GM12873 (cell line): ENCODE data around the gene POTEH.
"Not testable (repeated sequence)": the region's sequence is repeated elsewhere in the genome, so short reads cannot be mapped to it uniquely, and the experiment has no call there.

Experiments
- CTCF ChIP-seq: IDR thresholded peaks from 2 replicates; pipeline ENCODE4 v1.5.1; 2012; ENCODE audit warnings: low read depth, mild to moderate bottlenecking, moderate library complexity, low read length, control low read depth; ENCODE audit not compliant: insufficient read depth; ENCODE audit errors: missing control alignments

Gene POTEH

GRCh38 chr22:15689749-15690125 lies at the start of gene POTEH:
TSS of gene POTEH (plus strand) at chr22:15690026. CDS start at chr22:15690078, 52 bp downstream.
- TF ChIP-seq CTCF, result not testable (repeated sequence)
